ENCODE measurements around the gene MRPS34.

MRPS34 gene

DNA sequence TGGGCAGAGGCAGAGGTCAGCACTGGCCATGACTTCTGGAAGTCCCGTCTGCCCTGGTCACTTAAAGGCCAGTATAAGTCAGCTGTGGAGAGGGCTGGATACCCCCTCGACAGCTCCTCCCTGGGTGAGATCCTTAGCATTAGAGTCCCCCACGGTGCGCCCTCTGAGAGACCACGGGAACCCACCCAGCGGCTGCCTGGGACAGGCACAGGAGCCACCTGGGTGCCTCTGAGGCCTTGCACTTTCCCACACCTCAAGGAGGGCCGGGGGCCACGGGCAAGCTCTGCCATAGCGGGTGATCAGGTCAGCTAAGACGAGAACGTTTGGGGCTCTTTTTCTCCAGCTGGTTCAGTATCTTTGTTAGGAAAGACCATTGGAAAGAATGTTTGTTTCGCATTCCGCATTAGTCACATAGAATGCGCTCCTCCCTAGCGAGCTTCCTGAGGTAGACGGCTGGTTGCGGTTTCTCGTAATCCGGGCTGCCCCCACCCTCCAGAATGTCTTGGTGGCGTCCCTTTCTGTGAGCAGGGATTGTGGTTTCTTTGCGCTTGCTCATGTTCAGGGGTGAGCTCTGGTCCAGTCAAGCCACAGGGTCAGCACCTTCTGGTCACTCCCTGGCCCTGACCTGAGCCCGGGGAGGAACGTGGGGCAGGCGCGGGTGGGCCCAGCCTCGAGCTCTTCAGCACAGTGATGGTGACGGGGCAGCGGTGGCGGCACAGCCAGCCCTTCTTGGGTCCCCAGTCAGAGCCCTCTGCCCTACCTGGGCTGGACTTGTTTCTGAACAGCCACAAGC, 26.8 kb downstream of the MRPS34 start (continued):
- TF ChIP-seq, protein P1, sequence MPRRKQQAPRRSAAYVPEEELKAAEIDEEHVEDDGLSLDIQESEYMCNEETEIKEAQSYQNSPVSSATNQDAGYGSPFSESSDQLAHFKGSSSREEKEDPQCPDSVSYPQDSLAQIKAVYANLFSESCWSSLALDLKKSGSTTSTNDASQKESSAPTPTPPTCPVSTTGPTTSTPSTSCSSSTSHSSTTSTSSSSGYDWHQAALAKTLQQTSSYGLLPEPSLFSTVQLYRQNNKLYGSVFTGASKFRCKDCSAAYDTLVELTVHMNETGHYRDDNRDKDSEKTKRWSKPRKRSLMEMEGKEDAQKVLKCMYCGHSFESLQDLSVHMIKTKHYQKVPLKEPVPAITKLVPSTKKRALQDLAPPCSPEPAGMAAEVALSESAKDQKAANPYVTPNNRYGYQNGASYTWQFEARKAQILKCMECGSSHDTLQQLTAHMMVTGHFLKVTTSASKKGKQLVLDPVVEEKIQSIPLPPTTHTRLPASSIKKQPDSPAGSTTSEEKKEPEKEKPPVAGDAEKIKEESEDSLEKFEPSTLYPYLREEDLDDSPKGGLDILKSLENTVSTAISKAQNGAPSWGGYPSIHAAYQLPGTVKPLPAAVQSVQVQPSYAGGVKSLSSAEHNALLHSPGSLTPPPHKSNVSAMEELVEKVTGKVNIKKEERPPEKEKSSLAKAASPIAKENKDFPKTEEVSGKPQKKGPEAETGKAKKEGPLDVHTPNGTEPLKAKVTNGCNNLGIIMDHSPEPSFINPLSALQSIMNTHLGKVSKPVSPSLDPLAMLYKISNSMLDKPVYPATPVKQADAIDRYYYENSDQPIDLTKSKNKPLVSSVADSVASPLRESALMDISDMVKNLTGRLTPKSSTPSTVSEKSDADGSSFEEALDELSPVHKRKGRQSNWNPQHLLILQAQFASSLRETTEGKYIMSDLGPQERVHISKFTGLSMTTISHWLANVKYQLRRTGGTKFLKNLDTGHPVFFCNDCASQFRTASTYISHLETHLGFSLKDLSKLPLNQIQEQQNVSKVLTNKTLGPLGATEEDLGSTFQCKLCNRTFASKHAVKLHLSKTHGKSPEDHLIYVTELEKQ (tag by site-specific recombination; IDR thresholded peaks at IDR 0.05; ENCODE audit: borderline replicate concordance), result no peak
- TF ChIP-seq ZNF239 (tag by site-specific recombination; IDR thresholded peaks at IDR 0.05) (no peak), ZNF677 (tag by site-specific recombination; IDR thresholded peaks at IDR 0.05) (no peak), ZNF555 (tag by site-specific recombination; conservative IDR thresholded peaks at IDR 0.05) (no peak)
- TF ChIP-seq, protein P2, sequence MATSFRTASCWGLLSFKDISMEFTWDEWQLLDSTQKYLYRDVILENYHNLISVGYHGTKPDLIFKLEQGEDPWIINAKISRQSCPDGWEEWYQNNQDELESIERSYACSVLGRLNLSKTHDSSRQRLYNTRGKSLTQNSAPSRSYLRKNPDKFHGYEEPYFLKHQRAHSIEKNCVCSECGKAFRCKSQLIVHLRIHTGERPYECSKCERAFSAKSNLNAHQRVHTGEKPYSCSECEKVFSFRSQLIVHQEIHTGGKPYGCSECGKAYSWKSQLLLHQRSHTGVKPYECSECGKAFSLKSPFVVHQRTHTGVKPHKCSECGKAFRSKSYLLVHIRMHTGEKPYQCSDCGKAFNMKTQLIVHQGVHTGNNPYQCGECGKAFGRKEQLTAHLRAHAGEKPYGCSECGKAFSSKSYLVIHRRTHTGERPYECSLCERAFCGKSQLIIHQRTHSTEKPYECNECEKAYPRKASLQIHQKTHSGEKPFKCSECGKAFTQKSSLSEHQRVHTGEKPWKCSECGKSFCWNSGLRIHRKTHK (tag by site-specific recombination; IDR thresholded peaks at IDR 0.05), result no peak

DNA sequence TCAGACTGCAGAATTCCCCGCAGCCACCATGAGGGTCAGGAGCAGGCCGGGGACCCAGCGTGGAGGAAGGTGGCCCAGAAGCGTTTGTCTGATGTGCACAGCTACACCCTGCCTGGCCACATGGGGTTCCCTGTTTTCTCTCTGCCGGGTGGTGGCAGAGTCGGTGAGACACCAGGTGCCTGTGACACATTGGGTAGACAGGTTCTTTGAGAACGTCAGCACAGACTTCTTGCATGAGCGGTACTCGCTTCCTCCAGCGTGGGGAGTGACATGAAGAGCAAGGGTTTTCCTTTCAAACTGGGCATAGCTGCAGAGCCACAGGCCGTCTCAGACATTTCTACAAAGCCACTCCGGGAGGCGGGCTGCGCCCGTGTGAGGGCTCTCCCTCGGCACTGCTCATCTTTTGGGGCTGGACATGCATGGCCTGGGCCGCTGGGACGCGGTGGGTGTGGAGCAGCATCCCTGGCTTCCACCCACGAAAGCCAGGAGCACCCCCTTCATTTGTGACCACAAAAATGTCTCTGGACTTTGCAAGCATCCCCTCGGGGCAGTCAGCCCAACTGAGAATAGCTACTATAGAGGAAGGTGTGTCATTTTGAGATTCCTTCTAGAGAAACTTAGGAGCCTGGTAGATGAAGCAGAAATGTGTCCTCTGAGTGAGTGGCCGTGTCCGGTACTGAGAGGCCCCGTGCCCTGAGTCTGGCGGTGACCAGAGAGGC, 27.6 kb downstream of the MRPS34 start:
- no peak overlapping the region for H3K4me3 ChIP-seq (ENCODE audit: low read depth, low read length)
- H3K36me3 ChIP-seq (ENCODE audit: control insufficient read depth in 2 of 2, insufficient read depth in 1 of 2, low read length in 2 of 2), result peaks cover under 1 to 80% of the 10 kb centered on the region in 2 experiments; a peak in 2 of 3 replicates

DNA sequence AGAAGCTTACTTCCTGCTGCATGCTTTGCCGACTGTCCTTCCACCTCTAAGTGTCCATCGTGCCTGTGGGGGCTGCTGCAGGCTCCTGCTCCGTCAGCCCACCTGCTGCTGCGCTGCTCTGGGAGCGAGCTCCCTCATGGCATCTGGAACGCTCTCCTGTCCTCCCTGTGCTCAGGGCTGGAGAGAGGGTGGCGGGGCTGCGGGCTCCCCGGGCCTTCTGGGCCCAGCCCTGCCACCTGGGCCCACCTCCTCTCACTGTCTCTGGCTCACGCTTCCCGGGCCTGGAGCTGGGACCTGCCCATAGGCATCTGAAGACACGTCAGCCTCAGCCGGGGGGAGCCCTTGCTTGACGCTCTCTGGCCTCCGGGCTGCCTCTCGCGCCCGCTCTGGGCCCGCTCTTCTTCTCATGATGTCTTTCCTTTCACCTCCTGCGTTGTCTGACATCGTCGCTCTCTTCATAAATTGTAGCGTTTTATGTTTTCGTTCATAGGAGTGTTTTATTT, 28.5 kb downstream of the MRPS34 start:
- Histone ChIP-seq H3K4me1 (ENCODE audit: control insufficient read depth, insufficient read depth, low read length) (no peaks in the 10 kb centered on the region), H3K9me3 (ENCODE audit: control insufficient read depth, insufficient read depth, low read depth, low read length) (no peaks in the 10 kb centered on the region), H3K36me3 (ENCODE audit: control insufficient read depth in 2 of 2, insufficient read depth in 1 of 2, low read length in 2 of 2) (peaks cover 0 to 85% of the 10 kb centered on the region in 2 experiments; a peak in 1 of 3 replicates), H3K27ac (ENCODE audit: extremely low read depth, low read depth, low read length) (no peak overlapping the region), H3K4me3 (ENCODE audit: low read depth, low read length) (no peak overlapping the region)
- CTCF ChIA-PET, result interaction anchor here (1.3 kb wide), 1 partner anchor 38 kb away, joined by 3 read pairs; the partner anchor contains the start of gene MAPK8IP3
- POLR2A ChIA-PET, result interaction anchor here (0.5 kb wide), 1 partner anchor 39 kb away, joined by 3 read pairs; no protein-coding TSS in a partner anchor
- TF ChIP-seq, protein P3, sequence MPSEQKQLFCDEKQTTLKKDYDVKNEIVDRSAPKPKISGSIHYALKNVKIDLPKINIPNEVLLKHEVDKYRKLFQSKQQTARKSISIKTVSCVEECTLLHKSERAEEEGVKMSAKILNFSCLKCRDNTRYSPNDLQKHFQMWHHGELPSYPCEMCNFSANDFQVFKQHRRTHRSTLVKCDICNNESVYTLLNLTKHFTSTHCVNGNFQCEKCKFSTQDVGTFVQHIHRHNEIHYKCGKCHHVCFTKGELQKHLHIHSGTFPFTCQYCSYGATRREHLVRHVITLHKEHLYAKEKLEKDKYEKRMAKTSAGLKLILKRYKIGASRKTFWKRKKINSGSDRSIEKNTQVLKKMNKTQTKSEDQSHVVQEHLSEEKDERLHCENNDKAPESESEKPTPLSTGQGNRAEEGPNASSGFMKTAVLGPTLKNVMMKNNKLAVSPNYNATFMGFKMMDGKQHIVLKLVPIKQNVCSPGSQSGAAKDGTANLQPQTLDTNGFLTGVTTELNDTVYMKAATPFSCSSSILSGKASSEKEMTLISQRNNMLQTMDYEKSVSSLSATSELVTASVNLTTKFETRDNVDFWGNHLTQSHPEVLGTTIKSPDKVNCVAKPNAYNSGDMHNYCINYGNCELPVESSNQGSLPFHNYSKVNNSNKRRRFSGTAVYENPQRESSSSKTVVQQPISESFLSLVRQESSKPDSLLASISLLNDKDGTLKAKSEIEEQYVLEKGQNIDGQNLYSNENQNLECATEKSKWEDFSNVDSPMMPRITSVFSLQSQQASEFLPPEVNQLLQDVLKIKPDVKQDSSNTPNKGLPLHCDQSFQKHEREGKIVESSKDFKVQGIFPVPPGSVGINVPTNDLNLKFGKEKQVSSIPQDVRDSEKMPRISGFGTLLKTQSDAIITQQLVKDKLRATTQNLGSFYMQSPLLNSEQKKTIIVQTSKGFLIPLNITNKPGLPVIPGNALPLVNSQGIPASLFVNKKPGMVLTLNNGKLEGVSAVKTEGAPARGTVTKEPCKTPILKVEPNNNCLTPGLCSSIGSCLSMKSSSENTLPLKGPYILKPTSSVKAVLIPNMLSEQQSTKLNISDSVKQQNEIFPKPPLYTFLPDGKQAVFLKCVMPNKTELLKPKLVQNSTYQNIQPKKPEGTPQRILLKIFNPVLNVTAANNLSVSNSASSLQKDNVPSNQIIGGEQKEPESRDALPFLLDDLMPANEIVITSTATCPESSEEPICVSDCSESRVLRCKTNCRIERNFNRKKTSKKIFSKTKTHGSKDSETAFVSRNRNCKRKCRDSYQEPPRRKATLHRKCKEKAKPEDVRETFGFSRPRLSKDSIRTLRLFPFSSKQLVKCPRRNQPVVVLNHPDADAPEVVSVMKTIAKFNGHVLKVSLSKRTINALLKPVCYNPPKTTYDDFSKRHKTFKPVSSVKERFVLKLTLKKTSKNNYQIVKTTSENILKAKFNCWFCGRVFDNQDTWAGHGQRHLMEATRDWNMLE (tag by site-specific recombination; conservative IDR thresholded peaks at IDR 0.05; ENCODE audit: low read depth), result no peak
- no peak for TF ChIP-seq ZNF146 (tag by site-specific recombination; IDR thresholded peaks at IDR 0.05)
- TF ChIP-seq, protein P4, sequence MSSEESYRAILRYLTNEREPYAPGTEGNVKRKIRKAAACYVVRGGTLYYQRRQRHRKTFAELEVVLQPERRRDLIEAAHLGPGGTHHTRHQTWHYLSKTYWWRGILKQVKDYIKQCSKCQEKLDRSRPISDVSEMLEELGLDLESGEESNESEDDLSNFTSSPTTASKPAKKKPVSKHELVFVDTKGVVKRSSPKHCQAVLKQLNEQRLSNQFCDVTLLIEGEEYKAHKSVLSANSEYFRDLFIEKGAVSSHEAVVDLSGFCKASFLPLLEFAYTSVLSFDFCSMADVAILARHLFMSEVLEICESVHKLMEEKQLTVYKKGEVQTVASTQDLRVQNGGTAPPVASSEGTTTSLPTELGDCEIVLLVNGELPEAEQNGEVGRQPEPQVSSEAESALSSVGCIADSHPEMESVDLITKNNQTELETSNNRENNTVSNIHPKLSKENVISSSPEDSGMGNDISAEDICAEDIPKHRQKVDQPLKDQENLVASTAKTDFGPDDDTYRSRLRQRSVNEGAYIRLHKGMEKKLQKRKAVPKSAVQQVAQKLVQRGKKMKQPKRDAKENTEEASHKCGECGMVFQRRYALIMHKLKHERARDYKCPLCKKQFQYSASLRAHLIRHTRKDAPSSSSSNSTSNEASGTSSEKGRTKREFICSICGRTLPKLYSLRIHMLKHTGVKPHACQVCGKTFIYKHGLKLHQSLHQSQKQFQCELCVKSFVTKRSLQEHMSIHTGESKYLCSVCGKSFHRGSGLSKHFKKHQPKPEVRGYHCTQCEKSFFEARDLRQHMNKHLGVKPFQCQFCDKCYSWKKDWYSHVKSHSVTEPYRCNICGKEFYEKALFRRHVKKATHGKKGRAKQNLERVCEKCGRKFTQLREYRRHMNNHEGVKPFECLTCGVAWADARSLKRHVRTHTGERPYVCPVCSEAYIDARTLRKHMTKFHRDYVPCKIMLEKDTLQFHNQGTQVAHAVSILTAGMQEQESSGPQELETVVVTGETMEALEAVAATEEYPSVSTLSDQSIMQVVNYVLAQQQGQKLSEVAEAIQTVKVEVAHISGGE (tag by site-specific recombination; conservative IDR thresholded peaks at IDR 0.05; ENCODE audit: low read depth), result no peak

More for the DNA sequence above, 27.6 kb downstream of the MRPS34 start:
- no peaks in the 10 kb centered on the region for H3K9me3 ChIP-seq (ENCODE audit: control insufficient read depth, insufficient read depth, low read depth, low read length)
- no peak overlapping the region for H3K27ac ChIP-seq (ENCODE audit: extremely low read depth, low read depth, low read length)
- ChIA-PET CTCF (no interaction called here), POLR2A (no interaction called here)
- TF ChIP-seq TRIM28 (IDR thresholded peaks at IDR 0.05; ENCODE audit: borderline replicate concordance, low read length) (no peak), ZNF529 (tag by site-specific recombination; IDR thresholded peaks at IDR 0.05; ENCODE audit: insufficient replicate concordance) (no peak), ZNF24 (tag by site-specific recombination; IDR thresholded peaks at IDR 0.05) (no peak), ZNF530 (tag by site-specific recombination; IDR thresholded peaks at IDR 0.05; ENCODE audit: low read depth) (no peak), ZFP37 (tag by site-specific recombination; IDR thresholded peaks at IDR 0.05) (no peak), KLF1 (tag by site-specific recombination; IDR thresholded peaks at IDR 0.05) (no peak), ZNF223 (tag by site-specific recombination; IDR thresholded peaks at IDR 0.05) (no peak), MYNN (tag by site-specific recombination; IDR thresholded peaks at IDR 0.05; ENCODE audit: borderline replicate concordance) (no peak), ZNF785 (tag by site-specific recombination; IDR thresholded peaks at IDR 0.05) (no peak), ZNF629 (tag by site-specific recombination; IDR thresholded peaks at IDR 0.05) (no peak), ZNF184 (tag by site-specific recombination; IDR thresholded peaks at IDR 0.05) (no peak), EGR2 (tag by site-specific recombination; IDR thresholded peaks at IDR 0.05; ENCODE audit: low read depth) (no peak), ZNF248 (tag by site-specific recombination; IDR thresholded peaks at IDR 0.05) (no peak), ZNF132 (tag by site-specific recombination; IDR thresholded peaks at IDR 0.05; ENCODE audit: borderline replicate concordance) (no peak)
- TF ChIP-seq, protein P5, sequence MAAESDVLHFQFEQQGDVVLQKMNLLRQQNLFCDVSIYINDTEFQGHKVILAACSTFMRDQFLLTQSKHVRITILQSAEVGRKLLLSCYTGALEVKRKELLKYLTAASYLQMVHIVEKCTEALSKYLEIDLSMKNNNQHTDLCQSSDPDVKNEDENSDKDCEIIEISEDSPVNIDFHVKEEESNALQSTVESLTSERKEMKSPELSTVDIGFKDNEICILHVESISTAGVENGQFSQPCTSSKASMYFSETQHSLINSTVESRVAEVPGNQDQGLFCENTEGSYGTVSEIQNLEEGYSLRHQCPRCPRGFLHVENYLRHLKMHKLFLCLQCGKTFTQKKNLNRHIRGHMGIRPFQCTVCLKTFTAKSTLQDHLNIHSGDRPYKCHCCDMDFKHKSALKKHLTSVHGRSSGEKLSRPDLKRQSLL (tag by site-specific recombination; IDR thresholded peaks at IDR 0.05), result no peak
- no peaks in the 10 kb centered on the region for H3K4me1 ChIP-seq (ENCODE audit: control insufficient read depth, insufficient read depth, low read length)
